ENCODE measurements around the gene GEMIN4. TPM values are rescaled to one million over a fixed set of nuclear protein-coding genes. Genes with fewer than 3 reads are reported as not detected.
"Not testable (repeated sequence)": the region's sequence is repeated elsewhere in the genome, so short reads cannot be mapped to it uniquely, and the experiment has no call there.

GEMIN4 gene
- total RNA-seq, 1 experiment from 2014 or later: 16.2 TPM

GRCh38 chr17:748604-749003, 3.5 kb downstream of the GEMIN4 start:
- DNase-seq (ENCODE audit: low read depth); in situ Hi-C loops (cut with HindIII; ENCODE audit: low pct_unique_long_range_greater_than_20kb, low sequenced_read_pairs): not testable (repeated sequence)

- DNase-seq (ENCODE audit: low read depth): no peak
- in situ Hi-C loops (cut with HindIII; ENCODE audit: low pct_unique_long_range_greater_than_20kb, low sequenced_read_pairs): no loop called here
Observed at GRCh38 chr17:746783-747629, 5.1 kb downstream of the GEMIN4 start.

- in situ Hi-C loops (cut with HindIII; ENCODE audit: low pct_unique_long_range_greater_than_20kb, low sequenced_read_pairs): no loop called here
- DNase-seq (ENCODE audit: low read depth): no peak
Observed at GRCh38 chr17:746181-746580, 5.9 kb downstream of the GEMIN4 start.

- DNase-seq (ENCODE audit: low read depth): no peak
- in situ Hi-C loops (cut with HindIII; ENCODE audit: low pct_unique_long_range_greater_than_20kb, low sequenced_read_pairs): no loop called here
Observed at GRCh38 chr17:745406-745805, 6.7 kb downstream of the GEMIN4 start.

GRCh38 chr17:744937-745336, 7.1 kb downstream of the GEMIN4 start:
- in situ Hi-C loops (cut with HindIII; ENCODE audit: low pct_unique_long_range_greater_than_20kb, low sequenced_read_pairs): no loop called here
- DNase-seq (ENCODE audit: low read depth): no peak

GRCh38 chr17:743139-743538, 8.9 kb downstream of the GEMIN4 start:
- in situ Hi-C loops (cut with HindIII; ENCODE audit: low pct_unique_long_range_greater_than_20kb, low sequenced_read_pairs): no loop called here
- DNase-seq (ENCODE audit: low read depth): no peak

GRCh38 chr17:742147-742793, 9.8 kb downstream of the GEMIN4 start:
- no peak for DNase-seq (ENCODE audit: low read depth)
- in situ Hi-C loops (cut with HindIII; ENCODE audit: low pct_unique_long_range_greater_than_20kb, low sequenced_read_pairs): no loop called here

GRCh38 chr17:740240-741017, 11.6 kb downstream of the GEMIN4 start:
- DNase-seq (ENCODE audit: low read depth): no peak
- in situ Hi-C loops (cut with HindIII; ENCODE audit: low pct_unique_long_range_greater_than_20kb, low sequenced_read_pairs): no loop called here

GRCh38 chr17:737561-738113, 14.4 kb downstream of the GEMIN4 start:
- DNase-seq (ENCODE audit: low read depth): no peak
- in situ Hi-C loops (cut with HindIII; ENCODE audit: low pct_unique_long_range_greater_than_20kb, low sequenced_read_pairs): no loop called here

- in situ Hi-C loops (cut with HindIII; ENCODE audit: low pct_unique_long_range_greater_than_20kb, low sequenced_read_pairs): no loop called here
- no peak for DNase-seq (ENCODE audit: low read depth)
Observed at GRCh38 chr17:733743-734142, 18.3 kb downstream of the GEMIN4 start.

- DNase-seq (ENCODE audit: low read depth): peak; percentile 50
- in situ Hi-C loops (cut with HindIII; ENCODE audit: low pct_unique_long_range_greater_than_20kb, low sequenced_read_pairs): no loop called here
Observed at GRCh38 chr17:732902-733720, 19.0 kb downstream of the GEMIN4 start.

- DNase-seq (ENCODE audit: low read depth): peak; percentile 51
- in situ Hi-C loops (cut with HindIII; ENCODE audit: low pct_unique_long_range_greater_than_20kb, low sequenced_read_pairs): no loop called here
Observed at GRCh38 chr17:732067-732901, 19.8 kb downstream of the GEMIN4 start, which contains the start of gene TLCD3A. Gene TLCD3A (plus strand): TSS chr17:732596. CDS start chr17:732648, 52 bp downstream.

GRCh38 chr17:731644-732066, 20.4 kb downstream of the GEMIN4 start:
- in situ Hi-C loops (cut with HindIII; ENCODE audit: low pct_unique_long_range_greater_than_20kb, low sequenced_read_pairs): no loop called here
- DNase-seq (ENCODE audit: low read depth): no peak

- in situ Hi-C loops (cut with HindIII; ENCODE audit: low pct_unique_long_range_greater_than_20kb, low sequenced_read_pairs): no loop called here
- no peak for DNase-seq (ENCODE audit: low read depth)
Observed at GRCh38 chr17:728911-729310, 23.2 kb downstream of the GEMIN4 start.

- DNase-seq (ENCODE audit: low read depth): no peak
- in situ Hi-C loops (cut with HindIII; ENCODE audit: low pct_unique_long_range_greater_than_20kb, low sequenced_read_pairs): no loop called here
Observed at GRCh38 chr17:726271-726919, 25.7 kb downstream of the GEMIN4 start.

GRCh38 chr17:725746-726145, 26.3 kb downstream of the GEMIN4 start:
- no peak for DNase-seq (ENCODE audit: low read depth)
- in situ Hi-C loops (cut with HindIII; ENCODE audit: low pct_unique_long_range_greater_than_20kb, low sequenced_read_pairs): no loop called here

GRCh38 chr17:725084-725483, 27.0 kb downstream of the GEMIN4 start:
- no peak for DNase-seq (ENCODE audit: low read depth)
- in situ Hi-C loops (cut with HindIII; ENCODE audit: low pct_unique_long_range_greater_than_20kb, low sequenced_read_pairs): no loop called here

Measured in Caki2 (cell line).